Heart left ventricle (tissue), 13 donors: ENCODE data around the gene MRPL23.

Source experiments
- POLR2A ChIP-seq, 2 donors: fragments of 450-650 bp; IDR thresholded peaks; one replicate each; pipeline ENCODE4 v1.6.1; 2017; ENCODE audit warnings: antibody characterized with exemption in 2 of 2, mild to moderate bottlenecking in 2 of 2, moderate library complexity in 2 of 2
- TF ChIP-seq, protein P1 (sequence below), 12 donors: fragments of 200-600 bp; sonication (generic) in 4 of 12; IDR thresholded peaks; one replicate each; pipeline versions ENCODE4 v1.5.0 to v1.8.0; 2018 to 2022; ENCODE audit warnings: antibody characterized with exemption in 12 of 12, mild to moderate bottlenecking in 5 of 12
- donor health status: ischemic (EF 13 %, LVEDD 7.1; RV severe dilation, severe dysfunction).
- donor health status: DM: no; HTN: yes; CAD: no.
- donor health status: DM: no; HTN: no; CAD: no.
- donor health status: ischemic (EF 25% LVEDD 6.9; RV normal size, moderate dysfunction).
- donor health status: ischemic (EF 25% LVEDD 5.7; RV mildly dilated, moderate dysfunction).
- donor health status: ischemic (EF 35%, LVEDD 5.7; RV mildly dilated, moderate dysfunction).
- donor health status: nonischemic (EF 11% LVEDD 7.7; RV severe dilation, severe dysfunction).
- donor health status: DM: yes; HTN: yes; CAD: no.
- donor health status: PGD.
- donor health status: ischemic (EF 29% LVEDD 5.4; RV normal size, mild dysfunction).
- donor health status: nonischemic (EF 23%, LVEDD 6.1; RV moderate dilation, normal function).

DNA sequence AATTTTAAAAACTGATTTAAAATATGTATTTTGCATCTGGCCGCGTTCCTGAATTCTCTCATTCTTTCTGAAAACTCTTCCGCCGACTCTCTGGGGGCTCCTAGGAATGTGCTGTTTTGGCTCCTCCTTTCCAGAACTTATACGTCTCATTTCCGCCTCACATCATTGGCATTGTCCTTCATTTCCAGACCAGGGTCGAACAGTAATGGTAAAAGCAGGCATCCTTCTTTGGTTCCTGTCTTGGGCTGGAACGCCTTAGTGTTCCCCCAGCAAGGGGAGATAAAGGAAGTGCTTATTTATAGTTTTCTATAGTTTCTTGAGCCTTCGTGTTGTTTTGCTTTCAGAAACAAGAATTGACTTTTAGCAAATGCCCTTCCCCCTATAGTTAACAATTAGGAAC is 38.5 kb upstream of the MRPL23 start:
- TF ChIP-seq, protein P1, sequence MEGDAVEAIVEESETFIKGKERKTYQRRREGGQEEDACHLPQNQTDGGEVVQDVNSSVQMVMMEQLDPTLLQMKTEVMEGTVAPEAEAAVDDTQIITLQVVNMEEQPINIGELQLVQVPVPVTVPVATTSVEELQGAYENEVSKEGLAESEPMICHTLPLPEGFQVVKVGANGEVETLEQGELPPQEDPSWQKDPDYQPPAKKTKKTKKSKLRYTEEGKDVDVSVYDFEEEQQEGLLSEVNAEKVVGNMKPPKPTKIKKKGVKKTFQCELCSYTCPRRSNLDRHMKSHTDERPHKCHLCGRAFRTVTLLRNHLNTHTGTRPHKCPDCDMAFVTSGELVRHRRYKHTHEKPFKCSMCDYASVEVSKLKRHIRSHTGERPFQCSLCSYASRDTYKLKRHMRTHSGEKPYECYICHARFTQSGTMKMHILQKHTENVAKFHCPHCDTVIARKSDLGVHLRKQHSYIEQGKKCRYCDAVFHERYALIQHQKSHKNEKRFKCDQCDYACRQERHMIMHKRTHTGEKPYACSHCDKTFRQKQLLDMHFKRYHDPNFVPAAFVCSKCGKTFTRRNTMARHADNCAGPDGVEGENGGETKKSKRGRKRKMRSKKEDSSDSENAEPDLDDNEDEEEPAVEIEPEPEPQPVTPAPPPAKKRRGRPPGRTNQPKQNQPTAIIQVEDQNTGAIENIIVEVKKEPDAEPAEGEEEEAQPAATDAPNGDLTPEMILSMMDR (IDR thresholded peaks at IDR 0.05), result no peak
- TF ChIP-seq POLR2A (IDR thresholded peaks at IDR 0.05), result peak in 1 of 2 donors; percentile 16
